A673 (cell line): ENCODE results near the gene GRIN2D.

ENCODE experiments used
- CTCF ChIP-seq: fragments of 300-800, 200-600 bp; sonication (generic); conservative IDR thresholded peaks from 2 replicates; pipeline ENCODE4 v1.5.1; 2017; ENCODE audit warnings: low read depth, mild to moderate bottlenecking, antibody characterized with exemption, low read length, moderate library complexity, mixed read lengths
- EZH2 ChIP-seq: fragments of 200-600 bp; sonication (generic); IDR thresholded peaks from 2 replicates; pipeline ENCODE4 v1.6.1; 2017; ENCODE audit warnings: borderline replicate concordance, low read depth, mild to moderate bottlenecking, mixed read lengths, antibody characterized with exemption, low read length; ENCODE audit not compliant: poor library complexity, severe bottlenecking

GRCh38 chr19:48385461-48386087 is 7.9 kb upstream of the GRIN2D start:
- TF ChIP-seq CTCF = no peak
- no peak for TF ChIP-seq EZH2
